IMR-90 (cell line): Measurements from ENCODE around the gene GABPB2. TPM values are rescaled to one million over a fixed set of nuclear protein-coding genes. Genes with fewer than 3 reads are reported as not detected.

Experiments
- ATAC-seq: fragments of 200-7000 bp; cut with Tn5 transposase; 2 replicates; pipeline ENCODE4 v1.9.1; 2020; ENCODE audit warnings: low read depth, mild to moderate bottlenecking, moderate library complexity
- BruUV-seq: library from RNA; stranded (reverse); fragments of 400-500 nt; replicated peaks from 2 replicates; lab custom pipeline; 2021; lab: Mats Ljungman, UMichigan
- CTCF ChIA-PET: fragments of 300-600 bp; formaldehyde crosslinking; extraction: SDS; loops from one replicate; lab custom pipeline; 2021; ENCODE audit warnings: antibody characterized with exemption; lab: Yijun Ruan, JAX
- POLR2A ChIA-PET: fragments of 300-600 bp; sonication (Branson Sonifier 250); formaldehyde crosslinking; loops from one replicate; lab custom pipeline; 2022; ENCODE audit warnings: antibody characterized with exemption; ENCODE audit not compliant: unreplicated experiment; lab: Charles Lee
- DNase-seq: peaks from one replicate; pipeline ENCODE4 v3.0.0; 2013
- H2AFZ ChIP-seq: replicated peaks from 2 replicates; pipeline ENCODE3; 2013; ENCODE audit warnings: low read length, mild to moderate bottlenecking; ENCODE audit not compliant: poor library complexity
- H2AK5ac ChIP-seq: 2 replicates; pipeline ENCODE4 v1.6.1; 2013; ENCODE audit warnings: low read depth, low read length, inconsistent platforms
- H2AK9ac ChIP-seq: replicated peaks from 2 replicates; pipeline ENCODE3; 2013; ENCODE audit warnings: mild to moderate bottlenecking, low read depth, low read length, moderate library complexity; ENCODE audit not compliant: poor library complexity
- H2BK120ac ChIP-seq: 2 replicates; pipeline ENCODE4 v1.6.1; 2013; ENCODE audit warnings: low read depth, low read length, inconsistent platforms
- H2BK15ac ChIP-seq: 3 replicates; pipeline ENCODE4 v1.6.1; 2013; ENCODE audit warnings: low read depth, low read length, inconsistent platforms
- H2BK20ac ChIP-seq: 2 replicates; pipeline ENCODE4 v1.6.1; 2013; ENCODE audit warnings: low read depth, mild to moderate bottlenecking, inconsistent platforms, low read length, moderate library complexity
- H2BK5ac ChIP-seq: 2 replicates; pipeline ENCODE4 v1.6.1; 2013; ENCODE audit warnings: mild to moderate bottlenecking, low read depth, low read length, inconsistent platforms; ENCODE audit not compliant: poor library complexity, severe bottlenecking
- H3K14ac ChIP-seq: replicated peaks from 2 replicates; pipeline ENCODE4 v1.6.1; 2013; ENCODE audit warnings: low read depth, low read length, inconsistent platforms
- H3K18ac ChIP-seq: 2 replicates; pipeline ENCODE4 v1.6.1; 2013; ENCODE audit warnings: low read depth, low read length, control low read depth
- H3K23ac ChIP-seq: 2 replicates; pipeline ENCODE4 v1.6.1; 2013; ENCODE audit warnings: low read depth, low read length, inconsistent platforms
- H3K27ac ChIP-seq: 2 replicates; pipeline ENCODE4 v1.5.1; 2013; ENCODE audit warnings: mild to moderate bottlenecking, control low read depth, low read length; ENCODE audit not compliant: insufficient read depth
- H3K27me3 ChIP-seq: 2 replicates; pipeline ENCODE4 v1.6.1; 2013; ENCODE audit warnings: low read length; ENCODE audit not compliant: control insufficient read depth, insufficient read depth
- H3K36me3 ChIP-seq: 2 replicates; pipeline ENCODE4 v1.6.1; 2013; ENCODE audit warnings: low read length, mixed read lengths; ENCODE audit not compliant: control insufficient read depth, insufficient read depth
- H3K4ac ChIP-seq: 2 replicates; pipeline ENCODE4 v1.6.1; 2013; ENCODE audit warnings: low read depth, low read length, inconsistent platforms
- H3K4me1 ChIP-seq: 2 replicates; pipeline ENCODE4 v1.6.1; 2013; ENCODE audit warnings: low read length, mixed read lengths; ENCODE audit not compliant: control insufficient read depth, insufficient read depth
- H3K4me2 ChIP-seq: 2 replicates; pipeline ENCODE4 v1.6.1; 2013; ENCODE audit warnings: low read depth, mild to moderate bottlenecking, control low read depth, low read length, moderate library complexity
- H3K4me3 ChIP-seq: 2 replicates; pipeline ENCODE4 v1.5.1; 2013; ENCODE audit warnings: low read depth, mild to moderate bottlenecking, control low read depth, low read length, moderate library complexity; ENCODE audit not compliant: insufficient read depth
- H3K56ac ChIP-seq: 2 replicates; pipeline ENCODE4 v1.6.1; 2013; ENCODE audit warnings: low read length, inconsistent platforms; ENCODE audit not compliant: insufficient read depth; ENCODE audit errors: extremely low read depth
- H3K79me1 ChIP-seq, 2 experiments: 2 replicates each; pipeline ENCODE4 v1.6.1; 2013; ENCODE audit warnings: low read length in 2 of 2, inconsistent platforms in 1 of 2, low read depth in 1 of 2
- H3K9ac ChIP-seq: 2 replicates; pipeline ENCODE4 v1.6.1; 2013; ENCODE audit warnings: low read depth, low read length, control low read depth
- H3K9me1 ChIP-seq: 2 replicates; pipeline ENCODE4 v1.6.1; 2013; ENCODE audit warnings: low read length, inconsistent platforms; ENCODE audit not compliant: insufficient read depth
- H3K9me3 ChIP-seq: 2 replicates; pipeline ENCODE4 v1.6.1; 2013; ENCODE audit warnings: low read length; ENCODE audit not compliant: control insufficient read depth, insufficient read depth
- H4K20me1 ChIP-seq: 2 replicates; pipeline ENCODE4 v1.6.1; 2013; ENCODE audit warnings: low read length, inconsistent platforms; ENCODE audit not compliant: insufficient read depth
- H4K5ac ChIP-seq: 2 replicates; pipeline ENCODE4 v1.6.1; 2013; ENCODE audit warnings: mild to moderate bottlenecking, low read depth, low read length, control low read depth
- H4K8ac ChIP-seq, 2 experiments: 2 replicates each; pipeline ENCODE4 v1.6.1; 2013; ENCODE audit warnings: low read depth in 2 of 2, low read length in 2 of 2, control low read depth in 1 of 2, inconsistent platforms in 1 of 2
- H4K91ac ChIP-seq: 2 replicates; pipeline ENCODE4 v1.6.1; 2013; ENCODE audit warnings: low read depth, low read length, inconsistent platforms; ENCODE audit not compliant: insufficient read depth
- POLR2A ChIP-seq: IDR thresholded peaks from 2 replicates; pipeline ENCODE4 v1.6.1; 2012; ENCODE audit warnings: mild to moderate bottlenecking, low read depth, low read length
- RCOR1 ChIP-seq: IDR thresholded peaks from 2 replicates; pipeline ENCODE4 v1.6.1; 2012; ENCODE audit warnings: mild to moderate bottlenecking, low read length, improper control_type of control experiment; ENCODE audit not compliant: insufficient replicate concordance
- WGBS, 2 experiments: methylation state at CpG; one replicate each; pipeline versions ENCODE4 v1.1.5 to v1.1.7; 2013; ENCODE audit warnings: missing lambda C conversion rate in 2 of 2; ENCODE audit not compliant: insufficient read length in 1 of 2; ENCODE audit errors: extremely low coverage in 2 of 2; 5-methylcytosine and 5-hydroxymethylcytosine counted together
- dilution Hi-C: fragments of 300-500 bp; cut with HindIII; formaldehyde crosslinking; loops from one replicate; pipeline ENCODE4 v1.14.3; 2018; ENCODE audit warnings: low sequenced_read_pairs; ENCODE audit not compliant: unreplicated experiment
- in situ Hi-C: fragments of 300-500 bp; cut with MboI; formaldehyde crosslinking; loops from 3 replicates; pipeline ENCODE4 v1.14.3; 2019; ENCODE audit warnings: low sequenced_read_pairs, inconsistent platforms, mixed read lengths
- intact Hi-C: fragments of 100-400 bp; cut with micrococcal nuclease; formaldehyde crosslinking; loops from 2 replicates; pipeline ENCODE4 v1.10.0; 2022
- polyA plus RNA-seq, 3 experiments: library from polyadenylated mRNA; depleted of rRNA; stranded (reverse); fragments of >200 nt; gene quantifications; 2 replicates each; pipeline ENCODE4 v1.2.3, GENCODE V29; 2012; ENCODE audit warnings: low replicate concordance in 1 of 3
- total RNA-seq: library from RNA; depleted of rRNA; stranded (reverse); fragments of >200 nt; gene quantifications from 2 replicates; pipeline ENCODE4 v1.2.3, GENCODE V29; 2012

GABPB2 gene
- total and polyA plus RNA-seq, 2 of the 4 experiments (the other 2 are of a cell fraction): 7.5 to 12.9 TPM

DNA sequence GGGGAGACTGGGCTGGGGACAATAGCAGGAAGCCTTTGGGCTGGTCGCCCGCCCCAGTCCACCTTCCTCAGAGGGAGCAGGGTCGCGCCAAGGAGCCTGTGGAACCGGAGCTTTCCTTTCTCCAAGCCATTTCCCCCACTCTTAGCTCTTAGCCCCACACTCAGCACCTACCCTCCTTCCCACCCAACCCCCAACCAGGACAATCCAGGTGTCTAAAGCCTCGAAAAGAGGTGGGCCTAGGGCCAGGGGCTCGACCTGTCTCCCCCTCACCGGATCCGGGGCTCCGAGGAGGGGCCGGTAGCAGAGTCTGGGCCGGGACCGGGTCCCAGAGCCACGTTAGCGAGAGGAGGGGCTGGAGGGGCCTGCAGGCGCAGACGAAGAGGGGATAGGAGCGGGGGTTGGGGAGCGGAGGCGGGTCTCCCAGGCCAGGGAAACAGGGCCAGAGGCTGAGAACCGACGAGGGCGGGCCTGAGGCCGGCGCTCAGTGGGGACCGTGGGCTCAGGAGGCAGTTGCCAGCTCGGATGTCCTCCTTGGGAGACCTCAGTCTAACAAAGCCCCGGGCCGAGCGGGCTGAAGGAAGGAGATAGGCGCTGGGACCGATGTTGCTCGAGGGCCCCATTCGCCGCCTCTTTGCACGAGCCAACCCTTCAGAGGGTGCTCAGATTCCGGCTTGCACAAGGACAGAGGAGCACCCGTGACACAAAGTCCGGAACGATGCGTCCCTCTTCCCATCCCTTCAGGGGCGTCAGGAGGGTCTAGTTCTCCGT is 74.9 kb downstream of the GABPB2 start:
- no TSS peak for BruUV-seq
- no peak overlapping the region for H3K27ac ChIP-seq
- peak overlapping the region; percentile 61; the same call in 1 of the 2 replicates for H3K14ac ChIP-seq
- CTCF ChIA-PET: no interaction called here
- no peak overlapping the region for H2BK15ac ChIP-seq
- no peaks in the 10 kb centered on the region for H3K9me3 ChIP-seq
- peak overlapping the region; percentile 91 for H3K4me2 ChIP-seq
- no peak overlapping the region for H2AK5ac ChIP-seq
- no peak for TF ChIP-seq POLR2A
- no peak for TF ChIP-seq RCOR1
- H2BK20ac ChIP-seq: no peak overlapping the region
- H3K56ac ChIP-seq: no peak overlapping the region
- H3K4ac ChIP-seq: no peak overlapping the region; the same call in 1 of the 2 replicates
- H2BK120ac ChIP-seq: no peak overlapping the region
- peak overlapping the region; percentile 79 for H3K9ac ChIP-seq
- dilution Hi-C loops: no loop called here
- no peak overlapping the region for H4K91ac ChIP-seq
- peaks cover 2% of the 10 kb centered on the region; the same call in 1 of the 2 replicates for H3K27me3 ChIP-seq
- peaks cover 5% of the 10 kb centered on the region; the same call in 1 of the 2 replicates for H4K20me1 ChIP-seq
- H2AK9ac ChIP-seq: peak overlapping the region; percentile 85
- H3K18ac ChIP-seq: no peak overlapping the region
- no peak overlapping the region for H2BK5ac ChIP-seq
- H3K23ac ChIP-seq: peak overlapping the region; percentile 87
- H3K4me1 ChIP-seq: peaks cover 5% of the 10 kb centered on the region
- peak overlapping the region; percentile 91 for H2AFZ ChIP-seq
- peak overlapping the region; percentile 77 for H3K4me3 ChIP-seq
- peaks cover 0 to 6% of the 10 kb centered on the region in 2 experiments; a peak in 1 of 4 replicates for H3K79me1 ChIP-seq
- H3K9me1 ChIP-seq: peaks cover 4% of the 10 kb centered on the region; the same call in 1 of the 2 replicates
- no peak overlapping the region; a peak in 1 of 4 replicates for H4K8ac ChIP-seq
- WGBS, 2 experiments: 32% methylated on average over 16 of the region's 43 CpGs; no CpG with 5 or more reads in 1 of the 2 experiments
- POLR2A ChIA-PET: no interaction called here
- no peak overlapping the region for H4K5ac ChIP-seq
- intact Hi-C loops: loop anchor here (5.0 kb wide), 1 partner anchor 73 kb away; the partner anchor contains the start of gene GABPB2
- H3K36me3 ChIP-seq: no peaks in the 10 kb centered on the region
- ATAC-seq (no peak), DNase-seq (no peak)
- in situ Hi-C loops: no loop called here
